ENCODE data around the gene EFNB2. TPM values are rescaled to one million over a fixed set of nuclear protein-coding genes. Genes with fewer than 3 reads are reported as not detected.

Gene EFNB2
- total and polyA plus RNA-seq, 2 of the 8 experiments (the other 6 are each of a cell fraction or from before 2014, with no cell fraction given): 8.2 to 12.0 TPM

- H3K4me2 ChIP-seq (ENCODE audit: insufficient read depth in 1 of 2, low read depth in 2 of 2, low read length in 2 of 2): no peak overlapping the region
- FAIRE-seq (no peak), DNase-seq (ENCODE audit: low read depth in 1 of 2, low spot score in 2 of 2) (no peak)
- no peaks in the 10 kb centered on the region for H3K23me2 ChIP-seq (ENCODE audit: low read depth, low read length)
- H4K8ac ChIP-seq (ENCODE audit: extremely low read depth, insufficient read depth, low read length): no peak overlapping the region
- no peak overlapping the region for H2BK5ac ChIP-seq (ENCODE audit: low read depth, low read length)
- H2AFZ ChIP-seq (ENCODE audit: low read length): no peak overlapping the region
- H3K18ac ChIP-seq (ENCODE audit: extremely low read depth, low read length): no peak overlapping the region
- peaks cover 0 to 9% of the 10 kb centered on the region in 2 experiments; a peak in 2 of 4 replicates for H3K79me2 ChIP-seq (ENCODE audit: control insufficient read depth in 1 of 2, insufficient read depth in 2 of 2, low read length in 2 of 2)
- no peaks in the 10 kb centered on the region for H4K20me1 ChIP-seq (replicated peaks in 1 of 2; ENCODE audit: control insufficient read depth in 1 of 2, insufficient read depth in 2 of 2, low read length in 2 of 2)
- H3K4me3 ChIP-seq (ENCODE audit: extremely low read depth in 1 of 4, insufficient read depth in 2 of 4, low read depth in 3 of 4, low read length in 4 of 4): no peak overlapping the region
- H3K79me1 ChIP-seq (ENCODE audit: low read depth, low read length): no peaks in the 10 kb centered on the region
- no peak overlapping the region for H4K5ac ChIP-seq (ENCODE audit: insufficient read length, low read depth, low read length)
- no peak overlapping the region for H2BK120ac ChIP-seq (replicated peaks; ENCODE audit: low read depth, low read length)
- no peak overlapping the region for H2BK20ac ChIP-seq (ENCODE audit: low read length)
- no peak overlapping the region for H3K27ac ChIP-seq (ENCODE audit: low read depth, low read length)
- no peak overlapping the region for H2BK12ac ChIP-seq (ENCODE audit: low read depth, low read length)
- peaks cover 0 to 1% (median 0%) of the 10 kb centered on the region in 4 experiments; a peak in 1 of 7 replicates for H3K27me3 ChIP-seq (replicated peaks in 1 of 4; ENCODE audit: control insufficient read depth in 3 of 4, extremely low read depth in 1 of 4, insufficient read depth in 3 of 4, low read length in 3 of 4)
- H3K9me3 ChIP-seq (ENCODE audit: insufficient read depth in 2 of 2, low read depth in 1 of 2, low read length in 1 of 2): no peaks in the 10 kb centered on the region
- no peak overlapping the region for H3K23ac ChIP-seq (ENCODE audit: insufficient read length)
- no peak overlapping the region for H3K4ac ChIP-seq (replicated peaks; ENCODE audit: insufficient read length, low read depth, low read length)
- peaks cover 0 to 17% (median 3%) of the 10 kb centered on the region in 4 experiments; a peak in 4 of 7 replicates for H3K4me1 ChIP-seq (replicated peaks in 1 of 4; ENCODE audit: control insufficient read depth in 3 of 4, insufficient read depth in 4 of 4, low read length in 3 of 4)
- CTCF ChIA-PET (ENCODE audit: partially characterized antibody): interaction anchor here (0.9 to 1.7 kb wide), 4 partner anchors 12 to 645 kb away, joined by 3 to 4 read pairs (median 3); no protein-coding TSS in a partner anchor
- WGBS, 2 experiments (ENCODE audit: extremely low coverage in 1 of 2, insufficient coverage in 1 of 2, insufficient read length in 1 of 2, insufficient replicate concordance in 2 of 2, low coverage in 1 of 2, low lambda C conversion rate in 2 of 2, missing lambda C conversion rate in 1 of 2): 85% methylated on average over 2 of the region's 2 CpGs; no CpG with 5 or more reads in 1 of the 2 experiments
- H2AK5ac ChIP-seq (ENCODE audit: low read depth, low read length): no peak overlapping the region
- H3K9ac ChIP-seq (replicated peaks in 1 of 4; ENCODE audit: extremely low read depth in 1 of 4, low read depth in 3 of 4, low read length in 3 of 4): no peak overlapping the region
- no peak overlapping the region for H2BK15ac ChIP-seq (ENCODE audit: low read length)
- H4K91ac ChIP-seq (replicated peaks; ENCODE audit: insufficient read length, low read length): no peak overlapping the region
- 0 out of 8 replicates have a peak, but pooled peaks cover 0 to 4% (median 0%) of the 10 kb centered on the region in 4 experiments for H3K36me3 ChIP-seq (ENCODE audit: control insufficient read depth in 2 of 4, insufficient read depth in 4 of 4, low read length in 3 of 4)
- POLR2A ChIA-PET (ENCODE audit: partially characterized antibody): no interaction called here
- H3K14ac ChIP-seq (ENCODE audit: insufficient read length): no peak overlapping the region
- TF ChIP-seq BACH1 (IDR thresholded peaks at IDR 0.05; ENCODE audit: low read length) (peak; percentile 42; the same call in 1 of the 2 replicates), CTCF (IDR thresholded peaks at IDR 0.05; ENCODE audit: control extremely low read depth in 1 of 3, insufficient read depth in 1 of 3, low read depth in 1 of 3, low read length in 3 of 3) (no peak), MAFK (IDR thresholded peaks at IDR 0.05; ENCODE audit: low read depth, low read length) (peak; percentile 6; the same call in 1 of the 2 replicates), TBP (IDR thresholded peaks at IDR 0.05; ENCODE audit: low read depth, low read length) (no peak)
- H3K56ac ChIP-seq (replicated peaks; ENCODE audit: insufficient read length, low read depth, low read length): no peak overlapping the region
Measured at GRCh38 chr13:106499113-106499512, 36.3 kb downstream of the EFNB2 start.

Data from H1 (cell line).